Epithelial cell of alveolus of lung (primary cell): Measurements from ENCODE around the gene DEAF1. TPM values are rescaled to one million over a fixed set of nuclear protein-coding genes. Genes with fewer than 3 reads are reported as not detected.

Experiments used
- total RNA-seq: library from RNA; depleted of rRNA; stranded (reverse); fragments of >200 nt; gene quantifications from 2 replicates; pipeline ENCODE4 v1.2.1, GENCODE V29; 2015

The DEAF1 gene, protein sequence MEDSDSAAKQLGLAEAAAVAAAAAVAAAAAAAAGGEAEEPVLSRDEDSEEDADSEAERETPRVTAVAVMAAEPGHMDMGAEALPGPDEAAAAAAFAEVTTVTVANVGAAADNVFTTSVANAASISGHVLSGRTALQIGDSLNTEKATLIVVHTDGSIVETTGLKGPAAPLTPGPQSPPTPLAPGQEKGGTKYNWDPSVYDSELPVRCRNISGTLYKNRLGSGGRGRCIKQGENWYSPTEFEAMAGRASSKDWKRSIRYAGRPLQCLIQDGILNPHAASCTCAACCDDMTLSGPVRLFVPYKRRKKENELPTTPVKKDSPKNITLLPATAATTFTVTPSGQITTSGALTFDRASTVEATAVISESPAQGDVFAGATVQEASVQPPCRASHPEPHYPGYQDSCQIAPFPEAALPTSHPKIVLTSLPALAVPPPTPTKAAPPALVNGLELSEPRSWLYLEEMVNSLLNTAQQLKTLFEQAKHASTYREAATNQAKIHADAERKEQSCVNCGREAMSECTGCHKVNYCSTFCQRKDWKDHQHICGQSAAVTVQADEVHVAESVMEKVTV
- 21.5 and 33.3 TPM in 2 replicates for total RNA-seq

DNA sequence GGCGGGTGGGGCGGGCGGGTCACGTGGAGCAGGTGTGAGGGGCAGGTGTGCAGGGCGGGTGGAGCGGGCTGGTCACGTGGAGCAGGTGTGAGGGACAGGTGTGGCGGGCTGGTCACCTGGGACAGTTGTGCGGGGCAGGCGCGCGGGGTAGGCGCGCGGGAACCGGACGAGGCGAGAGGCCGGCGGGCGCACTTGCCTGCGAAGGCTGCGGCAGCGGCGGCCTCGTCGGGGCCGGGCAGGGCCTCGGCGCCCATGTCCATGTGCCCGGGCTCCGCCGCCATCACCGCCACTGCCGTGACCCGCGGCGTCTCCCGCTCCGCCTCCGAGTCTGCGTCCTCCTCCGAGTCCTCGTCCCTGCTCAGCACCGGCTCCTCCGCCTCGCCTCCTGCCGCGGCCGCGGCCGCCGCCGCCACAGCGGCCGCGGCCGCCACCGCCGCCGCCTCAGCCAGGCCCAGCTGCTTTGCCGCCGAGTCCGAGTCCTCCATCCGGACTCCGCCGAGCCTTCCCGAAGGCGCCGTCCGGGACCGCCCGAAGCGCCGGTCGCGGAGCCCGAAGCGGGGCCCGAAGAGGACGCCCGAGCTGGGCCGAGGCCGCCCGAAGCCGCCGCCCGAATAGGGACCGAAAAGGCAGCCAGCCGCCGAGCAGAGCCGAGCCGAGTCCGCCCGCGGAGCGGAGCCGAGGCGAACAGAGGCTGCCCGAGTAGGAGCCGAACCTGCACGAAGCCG lies at the start of gene DEAF1:
Gene DEAF1, minus strand, starts transcription at position 660 of the 725 bp plus-strand sequence. Its CDS starts 175 bp downstream, at position 485.

DNA sequence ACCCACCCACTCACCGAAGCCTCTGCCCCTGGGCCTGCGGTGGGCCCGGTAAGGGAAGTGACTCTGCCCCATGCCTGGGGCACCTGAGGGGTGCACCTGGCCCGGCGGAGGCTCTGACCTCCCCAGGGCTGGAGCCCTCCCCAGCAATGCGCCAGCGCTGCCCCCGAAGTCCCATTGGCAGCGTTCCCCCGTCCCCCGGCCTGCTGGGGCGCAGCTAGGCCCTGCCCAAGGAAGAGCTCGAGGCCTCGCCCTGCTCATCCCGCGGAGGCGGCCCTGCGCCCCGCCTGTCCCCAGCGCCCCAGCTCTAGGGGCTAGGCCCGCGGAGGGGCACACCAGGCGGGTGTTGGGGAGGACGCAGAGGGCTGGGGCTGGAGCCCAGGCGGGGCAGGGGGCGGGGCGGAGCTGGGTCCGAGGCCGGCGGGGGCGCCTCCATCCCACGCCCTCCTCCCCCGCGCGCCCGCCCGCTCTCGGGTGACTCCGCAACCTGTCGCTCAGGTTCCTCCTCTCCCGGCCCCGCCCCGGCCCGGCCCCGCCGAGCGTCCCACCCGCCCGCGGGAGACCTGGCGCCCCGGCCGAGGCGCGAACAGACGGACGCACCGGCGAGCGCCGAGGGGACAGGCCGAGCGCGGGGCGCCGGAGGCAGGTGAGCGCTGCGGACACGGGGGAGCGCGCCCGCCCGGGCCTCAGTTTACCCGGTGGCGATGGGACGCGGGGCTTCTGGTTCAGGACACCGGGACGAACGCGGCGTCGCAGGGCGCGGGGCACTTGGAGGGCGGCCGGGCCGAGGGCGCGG lies 10.8 kb upstream of the DEAF1 start, which contains the start of gene EPS8L2:
Gene EPS8L2, plus strand, starts transcription at position 586 of the 793 bp plus-strand sequence. CDS start 3,177 bp downstream, outside the sequence.

DNA sequence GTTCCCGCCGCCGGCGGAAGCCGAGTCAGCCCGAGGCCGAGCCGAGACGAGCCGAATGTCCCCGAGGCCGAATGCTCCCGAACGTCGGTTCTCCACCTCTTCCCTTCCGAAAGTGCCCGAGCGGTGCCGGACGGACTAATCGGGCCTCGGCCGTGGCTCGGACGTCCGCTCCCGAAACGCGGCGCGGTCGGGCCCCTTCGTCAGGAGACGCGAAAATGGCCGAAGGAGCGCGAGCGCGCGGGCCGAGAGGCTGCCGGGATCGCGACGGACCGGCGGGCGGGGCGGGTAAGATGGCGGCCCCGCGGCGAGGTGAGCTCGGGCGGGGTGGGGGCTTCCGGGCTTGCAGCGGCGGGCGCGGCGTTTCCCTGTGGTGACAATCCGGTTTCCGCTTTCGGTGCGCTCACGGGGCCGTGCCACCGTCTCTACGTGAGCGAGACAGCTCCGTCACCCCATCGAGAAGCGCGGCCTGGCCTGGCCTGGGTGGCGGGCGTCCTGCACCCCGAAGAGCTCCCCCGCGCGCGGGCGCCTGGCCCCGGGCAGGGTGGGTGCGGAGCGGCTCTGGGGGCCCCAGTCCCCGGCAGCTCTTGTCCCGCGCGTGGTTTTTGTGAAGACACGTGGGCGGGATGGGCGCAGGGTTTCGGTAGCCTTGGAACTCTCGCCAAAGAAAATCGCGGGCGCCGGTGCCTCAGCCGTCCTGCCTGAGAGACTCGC lies 671 bp upstream of the DEAF1 start, which contains the start of gene TMEM80:
Gene TMEM80, plus strand, starts transcription at position 279 of the 711 bp plus-strand sequence. Its CDS starts 12 bp downstream, at position 291.

DNA sequence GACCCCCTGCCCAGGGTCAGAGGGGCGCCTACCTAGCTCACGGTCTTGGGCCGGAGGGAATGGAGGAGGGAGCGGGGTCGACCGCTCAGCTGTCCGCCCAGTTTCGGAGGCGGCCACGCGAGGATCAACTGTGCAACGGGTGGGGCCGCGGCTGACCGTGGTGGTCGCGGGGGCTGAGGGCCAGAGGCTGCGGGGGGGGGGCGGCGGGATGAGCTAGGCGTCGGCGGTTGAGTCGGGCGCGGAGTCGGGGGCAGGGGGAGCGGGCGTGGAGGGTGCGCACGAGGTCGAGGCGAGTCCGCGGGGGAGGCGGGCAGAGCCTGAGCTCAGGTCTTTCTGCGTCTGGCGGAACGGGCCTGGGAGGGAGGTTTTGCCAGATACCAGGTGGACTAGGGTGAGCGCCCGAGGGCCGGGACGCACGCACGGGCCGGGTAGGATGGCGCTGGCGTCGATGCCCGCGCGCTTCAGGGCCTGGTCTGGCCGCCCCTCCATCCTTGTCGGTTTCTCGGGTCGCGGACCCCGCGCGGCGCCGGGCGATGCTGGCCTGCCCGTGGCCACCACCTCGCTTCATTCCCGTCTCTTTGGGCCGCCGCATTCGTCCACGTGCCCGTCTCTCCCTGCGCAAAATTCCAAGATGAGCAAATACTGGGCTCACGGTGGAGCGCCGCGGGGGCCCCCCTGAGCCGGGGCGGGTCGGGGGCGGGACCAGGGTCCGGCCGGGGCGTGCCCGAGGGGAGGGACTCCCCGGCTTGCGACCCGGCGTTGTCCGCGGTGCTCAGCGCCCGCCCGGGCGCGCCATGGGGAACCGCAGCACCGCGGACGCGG lies 58.3 kb downstream of the DEAF1 start, which contains the start of gene DRD4:
Gene DRD4, plus strand, starts transcription at position 759 of the 822 bp plus-strand sequence. Its CDS starts 36 bp downstream, at position 795.

DNA sequence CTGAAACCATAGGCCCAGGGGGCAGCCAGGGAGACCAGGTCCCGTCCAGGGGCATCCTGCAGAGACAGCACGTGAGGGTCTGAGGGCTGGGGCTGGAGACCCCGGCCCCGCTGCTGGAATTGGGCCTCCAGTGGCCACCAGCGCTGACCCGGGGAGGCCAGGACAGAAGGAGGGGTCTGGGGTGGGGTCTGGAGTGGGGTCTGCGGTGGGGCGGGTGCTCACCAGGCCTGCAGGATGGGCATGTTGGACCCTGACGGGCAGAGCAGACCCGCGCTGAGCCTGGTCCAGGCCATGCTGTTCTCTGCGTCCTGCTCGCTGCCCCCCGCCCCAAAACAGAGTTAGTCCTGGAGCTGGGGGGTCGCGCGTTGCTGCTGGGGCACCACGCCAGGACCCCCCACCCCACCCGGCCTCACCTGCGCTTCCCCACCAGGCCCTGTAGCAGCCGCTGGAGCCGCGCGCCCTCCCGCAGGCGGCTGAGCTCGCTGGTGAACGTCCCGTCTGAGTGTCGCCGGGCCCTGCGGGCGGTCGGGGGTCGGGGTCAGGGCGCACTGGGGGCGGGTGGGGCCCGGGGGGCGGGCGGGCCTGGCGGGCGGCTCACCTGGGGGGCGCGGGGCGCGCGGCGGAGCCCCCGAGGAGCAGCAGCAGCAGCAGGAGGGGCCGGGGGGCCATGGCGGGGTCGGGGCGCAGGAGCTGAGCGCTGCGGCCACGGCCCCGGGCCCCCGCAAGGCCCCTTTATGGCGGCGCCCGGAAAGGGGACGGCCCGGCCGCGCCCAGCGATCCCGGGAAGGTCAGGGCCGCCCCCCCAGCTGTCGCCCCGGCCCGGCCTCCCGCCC lies 68.3 kb downstream of the DEAF1 start, which contains the start of gene SCT:
Gene SCT, minus strand, starts transcription at position 707 of the 833 bp plus-strand sequence. Its CDS starts 38 bp downstream, at position 669.

DNA sequence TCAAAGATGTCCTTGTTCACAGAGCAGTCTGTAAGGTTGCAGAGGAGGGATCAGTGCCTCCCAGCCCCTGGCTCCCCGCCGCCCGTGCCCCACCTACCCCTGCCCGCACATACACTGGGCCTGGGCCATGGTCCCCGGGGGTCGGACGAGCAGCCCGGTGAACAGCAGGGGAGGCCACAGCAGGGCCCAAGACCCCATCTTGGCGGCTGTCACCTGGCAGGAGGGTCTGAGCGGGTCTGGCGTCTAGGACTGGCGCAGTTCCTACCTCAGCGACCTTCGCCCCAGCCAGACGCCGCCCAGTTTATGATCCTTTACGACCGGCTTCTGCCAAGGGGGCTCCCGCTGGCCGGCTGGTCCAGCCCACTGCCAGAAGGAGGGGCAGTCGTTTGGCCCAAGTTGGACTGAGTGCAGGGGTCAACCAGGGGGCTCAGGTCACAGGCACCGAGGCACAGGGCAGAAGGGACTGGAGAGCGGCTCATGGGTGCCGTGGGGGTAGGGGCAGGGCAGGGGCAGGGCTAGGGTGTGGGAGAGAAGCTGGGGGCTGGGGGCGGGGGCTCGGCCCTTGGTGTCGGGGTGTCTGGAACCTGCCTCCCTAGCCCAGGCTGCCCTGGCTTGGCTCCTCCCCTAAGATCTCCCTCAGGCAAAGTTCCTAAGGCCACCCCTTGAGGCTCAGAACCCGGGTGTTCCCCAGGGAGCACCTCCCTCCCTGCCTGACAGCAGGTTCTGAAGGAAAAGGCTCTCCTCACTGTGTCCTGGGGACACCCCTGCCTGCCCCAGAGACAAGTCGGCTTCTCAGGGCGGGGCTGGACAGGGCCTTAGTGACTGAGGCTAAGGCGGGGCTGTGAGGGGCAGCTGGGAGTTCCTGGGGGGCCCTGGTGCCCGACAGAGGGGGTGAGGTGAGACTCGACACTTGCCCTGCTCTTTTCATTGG lies 70.1 kb downstream of the DEAF1 start, which contains the start of gene CDHR5:
Gene CDHR5, minus strand, starts transcription at position 251 of the 931 bp plus-strand sequence. Its CDS starts 53 bp downstream, at position 198.

DNA sequence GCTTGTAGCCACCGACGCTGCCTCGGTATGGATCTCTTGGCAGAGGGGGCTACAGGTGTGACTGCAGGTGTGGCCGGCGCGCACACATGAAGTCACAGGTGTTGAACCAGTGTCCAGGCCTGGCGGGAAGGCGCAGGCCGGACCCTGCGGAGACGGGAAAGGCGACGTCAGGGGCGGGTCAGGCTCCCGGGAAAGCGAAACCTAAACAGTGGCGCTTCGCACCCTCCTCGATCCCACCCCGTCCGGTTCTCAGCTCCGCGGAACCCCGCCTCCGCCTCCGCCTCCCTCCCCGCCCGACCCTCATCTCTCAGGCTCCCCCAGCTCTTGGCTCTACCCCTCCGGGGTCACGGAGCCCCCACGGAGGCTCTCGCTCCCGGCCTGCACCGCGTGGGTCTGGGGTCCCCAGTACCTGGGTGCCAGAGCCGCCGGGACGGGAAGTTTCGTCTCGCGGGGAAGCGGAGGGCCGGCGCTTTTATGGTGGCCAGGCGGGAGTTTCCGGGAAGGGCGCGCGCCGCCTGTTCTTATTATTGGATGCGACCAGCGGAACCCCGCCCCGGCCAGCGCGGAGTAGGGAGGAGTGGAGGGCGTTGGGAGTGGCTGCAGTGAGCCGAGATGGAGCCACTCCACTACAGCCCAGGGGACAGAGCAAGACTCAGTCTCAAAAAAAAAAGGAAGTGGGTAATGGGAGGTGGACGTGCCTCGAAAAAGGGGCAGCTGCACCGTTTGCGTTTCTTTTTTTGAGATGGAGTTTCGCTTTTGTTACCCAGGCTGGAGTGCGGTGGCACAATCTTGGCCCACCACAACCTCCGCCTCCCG lies 79.3 kb downstream of the DEAF1 start, which contains the start of gene IRF7:
Gene IRF7, minus strand, starts transcription at position 447 of the 816 bp plus-strand sequence. CDS start 586 bp downstream, outside the sequence.

Other genes starting within 250 kb of the DEAF1 start
- gene PTDSS2, start 244.9 kb downstream of the DEAF1 start, total RNA-seq, result 38.4 and 60.8 TPM in 2 replicates
- 211 and 362 TPM in 2 replicates for gene RNH1, start 188.0 kb downstream of the DEAF1 start, total RNA-seq
- gene HRAS, start 159.6 kb downstream of the DEAF1 start, total RNA-seq, result 52.8 and 80.4 TPM in 2 replicates
- 0.26 and 2.6 TPM in 2 replicates for gene LRRC56, start 157.7 kb downstream of the DEAF1 start, total RNA-seq
- gene LMNTD2, start 134.5 kb downstream of the DEAF1 start, total RNA-seq, result 0.39 and 1.2 TPM in 2 replicates
- 6.8 and 8.1 TPM in 2 replicates for gene RASSF7, start 134.3 kb downstream of the DEAF1 start, total RNA-seq
- 17.1 and 30.9 TPM in 2 replicates for gene PHRF1, start 118.8 kb downstream of the DEAF1 start, total RNA-seq
- gene IRF7, start 79.3 kb downstream of the DEAF1 start, total RNA-seq, result 13.3 and 28.1 TPM in 2 replicates
- 0.26 TPM in 1 of 2 replicates, not detected in the other for gene CDHR5, start 70.3 kb downstream of the DEAF1 start, total RNA-seq
- gene SCT, start 68.0 kb downstream of the DEAF1 start, total RNA-seq, result not detected in 2 replicates
- gene DRD4, start 58.0 kb downstream of the DEAF1 start, total RNA-seq, result not detected in 2 replicates
- gene TMEM80, start 594 bp upstream of the DEAF1 start, total RNA-seq, result 12.5 and 63.3 TPM in 2 replicates
- gene EPS8L2, start 11.0 kb upstream of the DEAF1 start, total RNA-seq, result 17.9 and 20.8 TPM in 2 replicates
- gene TALDO1, start 52.2 kb upstream of the DEAF1 start, total RNA-seq, result 172 and 222 TPM in 2 replicates
- gene GATD1, start 82.3 kb upstream of the DEAF1 start, total RNA-seq, result 15.1 and 24.4 TPM in 2 replicates
- 2.2 and 3.8 TPM in 2 replicates for gene CEND1, start 94.9 kb upstream of the DEAF1 start, total RNA-seq
- 9.7 and 14.5 TPM in 2 replicates for gene SLC25A22, start 103.1 kb upstream of the DEAF1 start, total RNA-seq
- gene PIDD1, start 110.0 kb upstream of the DEAF1 start, total RNA-seq, result 13.7 and 27.5 TPM in 2 replicates
- gene RPLP2, start 114.7 kb upstream of the DEAF1 start, total RNA-seq, result 326 and 769 TPM in 2 replicates
- gene PNPLA2, start 123.7 kb upstream of the DEAF1 start, total RNA-seq, result 16.7 and 39.5 TPM in 2 replicates
- 1.2 and 1.8 TPM in 2 replicates for gene CRACR2B, start 132.7 kb upstream of the DEAF1 start, total RNA-seq
- 224 and 544 TPM in 2 replicates for gene CD151, start 137.7 kb upstream of the DEAF1 start, total RNA-seq
- gene POLR2L, start 147.3 kb upstream of the DEAF1 start, total RNA-seq, result 72.8 and 124 TPM in 2 replicates
- 170 and 176 TPM in 2 replicates for gene TSPAN4, start 147.6 kb upstream of the DEAF1 start, total RNA-seq
- gene CHID1, start 215.6 kb upstream of the DEAF1 start, total RNA-seq, result 131 and 209 TPM in 2 replicates
- 40.6 and 42.7 TPM in 2 replicates for gene AP2A2, start 230.6 kb upstream of the DEAF1 start, total RNA-seq